ENCODE results near the gene MYRIP.

The MYRIP gene

DNA sequence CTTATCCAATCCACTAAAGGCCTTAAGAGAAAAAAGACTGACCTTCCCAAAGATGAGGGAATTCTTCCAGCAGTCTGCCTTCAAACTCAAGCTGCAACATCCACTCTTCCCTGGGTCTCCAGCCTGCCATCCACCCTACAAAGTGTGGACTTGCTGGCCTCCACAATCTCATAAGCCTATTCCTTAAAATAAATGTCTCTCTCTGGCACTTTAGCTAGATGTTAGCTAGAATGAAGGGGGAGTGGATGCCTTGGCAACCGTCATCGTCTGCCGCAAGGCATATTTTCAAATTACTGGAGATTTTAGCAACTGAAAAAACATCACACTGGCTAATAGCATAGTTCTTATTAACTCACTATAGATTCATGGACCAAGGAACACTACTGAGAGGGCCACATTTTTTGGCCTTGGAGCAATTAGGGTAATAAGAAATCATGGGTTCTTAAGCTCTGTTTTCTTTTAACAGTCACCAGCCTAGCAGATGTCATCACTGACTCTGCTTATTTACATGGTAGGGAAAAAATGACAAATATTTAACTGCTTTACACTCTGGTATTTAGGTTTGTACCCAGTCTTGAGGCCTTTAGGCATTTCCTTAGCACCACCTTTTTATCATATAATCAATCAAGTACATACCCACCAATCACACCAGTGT is 245.3 kb downstream of the MYRIP start:
- DNase-seq (ENCODE audit: extremely low spot score), result no peak
- CTCF ChIA-PET, result interaction anchor here (1.6 kb wide), 1 partner anchor 22 kb away, joined by 3 read pairs; no protein-coding TSS in a partner anchor
- no peak for TF ChIP-seq CTCF (IDR thresholded peaks at IDR 0.05; ENCODE audit: control extremely low read depth, extremely low read depth, low read depth, missing control alignments)
- POLR2A ChIA-PET, result no interaction called here

DNA sequence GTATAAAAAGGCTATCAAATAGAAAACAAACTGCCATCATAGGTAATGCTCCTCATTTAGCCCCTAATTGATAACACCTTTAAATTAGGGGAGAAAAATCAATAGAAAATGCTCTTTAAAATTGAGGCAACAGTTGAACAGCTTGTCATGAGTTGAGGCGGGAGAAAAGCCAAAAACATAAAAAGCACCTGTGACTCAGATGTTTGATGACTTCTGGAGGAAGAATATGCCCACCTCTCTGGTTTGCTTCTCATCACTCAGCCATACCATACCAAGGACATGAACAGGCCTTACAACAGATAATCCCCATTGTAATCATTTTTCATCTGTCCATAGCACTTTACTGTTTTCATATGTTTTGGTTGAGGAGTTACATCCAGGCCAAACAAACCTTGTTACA is 246.0 kb downstream of the MYRIP start:
- POLR2A ChIA-PET, result no interaction called here
- CTCF ChIA-PET, result interaction anchor here (1.4 to 1.6 kb wide), 2 partner anchors 22 to 31 kb away, joined by 3 read pairs; no protein-coding TSS in a partner anchor

DNA sequence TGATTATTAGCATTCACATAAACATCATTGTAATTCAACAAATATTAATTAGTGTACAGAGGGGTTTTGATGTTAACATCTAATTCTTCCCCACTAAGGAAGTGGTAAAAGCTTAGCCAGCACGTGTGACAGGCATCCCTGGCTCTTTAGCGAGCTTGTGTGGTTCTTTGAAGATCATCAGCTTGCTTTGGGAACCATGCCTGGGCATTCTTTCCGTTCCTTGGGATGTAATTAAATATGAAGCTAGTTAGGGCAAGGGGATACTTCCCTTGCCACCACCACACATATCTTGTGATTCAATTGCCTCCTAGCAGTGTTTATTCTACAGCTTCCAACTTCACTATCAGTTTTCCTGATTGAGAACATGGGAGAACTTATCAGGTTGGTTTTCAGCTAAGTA is 246.5 kb downstream of the MYRIP start:
- ChIA-PET POLR2A (no interaction called here), CTCF (interaction anchor here (1.4 kb wide), 1 partner anchor 31 kb away, joined by 3 read pairs; no protein-coding TSS in a partner anchor)
- DNase-seq (ENCODE audit: extremely low spot score), result no peak
- no peak for TF ChIP-seq CTCF (IDR thresholded peaks at IDR 0.05; ENCODE audit: control extremely low read depth, extremely low read depth, low read depth, missing control alignments)

More for the DNA sequence above, 246.0 kb downstream of the MYRIP start:
- no peak for DNase-seq (ENCODE audit: extremely low spot score)
- TF ChIP-seq CTCF (IDR thresholded peaks at IDR 0.05; ENCODE audit: control extremely low read depth, extremely low read depth, low read depth, missing control alignments), result no peak

DNA sequence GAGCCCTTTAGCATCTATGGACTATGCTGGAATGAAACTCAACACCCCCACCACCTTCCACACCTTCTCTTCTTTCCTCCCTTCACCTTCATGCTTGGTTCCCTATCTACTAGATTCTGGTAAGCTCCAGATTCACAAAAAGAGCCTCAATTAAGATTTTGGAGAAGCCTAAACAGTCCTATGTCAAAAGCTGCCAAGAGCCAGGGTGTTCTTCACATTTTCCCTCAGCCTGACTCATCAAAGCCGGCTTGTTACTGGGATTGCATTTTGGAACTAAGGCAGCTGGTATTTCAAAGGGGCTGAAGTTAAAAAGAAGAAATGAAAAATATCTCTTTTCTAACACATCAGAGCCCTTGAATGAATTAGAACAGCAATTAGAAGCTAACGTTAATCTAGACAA is 247.7 kb downstream of the MYRIP start:
- no peak for TF ChIP-seq CTCF (IDR thresholded peaks at IDR 0.05; ENCODE audit: control extremely low read depth, extremely low read depth, low read depth, missing control alignments)
- ChIA-PET POLR2A (no interaction called here), CTCF (no interaction called here)
- DNase-seq (ENCODE audit: extremely low spot score), result no peak

- CTCF ChIA-PET, result no interaction called here
- POLR2A ChIA-PET, result no interaction called here
- no peak for DNase-seq (ENCODE audit: extremely low spot score)
- no peak for TF ChIP-seq CTCF (IDR thresholded peaks at IDR 0.05; ENCODE audit: control extremely low read depth, extremely low read depth, low read depth, missing control alignments)
Measured at GRCh38 chr3:40057786-40058185, 248.4 kb downstream of the MYRIP start.

GRCh38 chr3:40068636-40069035 is 259.2 kb downstream of the MYRIP start:
- CTCF ChIA-PET, result no interaction called here
- TF ChIP-seq CTCF (IDR thresholded peaks at IDR 0.05; ENCODE audit: control extremely low read depth, extremely low read depth, low read depth, missing control alignments), result no peak
- no peak for DNase-seq (ENCODE audit: extremely low spot score)
- POLR2A ChIA-PET, result no interaction called here

Measured in GM10248 (cell line).